ENCODE data around the gene PIP4K2C.
"Not testable (repeated sequence)": the region's sequence is repeated elsewhere in the genome, so short reads cannot be mapped to it uniquely, and the experiment has no call there.

PIP4K2C gene

DNA sequence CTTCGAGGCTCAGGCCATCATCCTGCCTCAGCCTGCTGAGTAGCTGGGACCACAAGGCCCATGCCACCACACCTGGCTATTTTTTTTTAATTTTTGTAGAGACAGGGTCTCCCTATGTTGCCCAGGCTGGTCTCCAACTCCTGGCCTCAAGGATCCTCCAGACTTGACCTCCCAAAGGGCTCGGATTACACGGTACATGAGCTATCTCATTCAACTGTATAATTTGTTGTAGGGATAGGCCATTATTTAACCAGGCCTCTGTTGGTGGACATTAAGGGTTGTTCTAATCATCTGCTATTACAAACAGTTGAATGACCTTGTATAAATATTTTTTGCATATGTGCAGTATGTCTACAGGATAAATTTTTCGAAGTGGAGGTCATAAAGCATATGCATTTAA lies 32.1 kb upstream of the PIP4K2C start:
- H3K4me3 ChIP-seq (ENCODE audit: low read depth, low read length): no peak overlapping the region

DNA sequence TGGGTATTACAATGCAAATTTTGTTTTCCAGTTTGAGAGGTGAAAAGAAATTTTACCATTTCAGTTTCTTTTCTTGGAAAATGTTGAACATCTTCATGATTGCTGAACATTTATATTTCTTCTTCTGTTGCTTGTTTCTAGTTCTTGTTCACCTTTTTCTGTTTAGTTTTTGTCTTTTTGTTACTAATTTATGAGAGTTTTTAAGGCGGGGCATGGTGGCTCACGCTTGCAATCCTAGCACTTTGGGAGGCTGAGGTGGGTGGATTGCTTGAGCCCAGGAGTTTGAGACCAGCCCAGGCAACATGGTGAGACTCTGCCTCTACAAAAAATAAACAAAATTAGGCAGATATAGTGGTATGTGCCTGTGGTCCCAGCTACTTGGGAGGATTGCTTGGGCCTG lies 30.5 kb upstream of the PIP4K2C start:
- H3K4me3 ChIP-seq (ENCODE audit: low read depth, low read length): no peak overlapping the region

DNA sequence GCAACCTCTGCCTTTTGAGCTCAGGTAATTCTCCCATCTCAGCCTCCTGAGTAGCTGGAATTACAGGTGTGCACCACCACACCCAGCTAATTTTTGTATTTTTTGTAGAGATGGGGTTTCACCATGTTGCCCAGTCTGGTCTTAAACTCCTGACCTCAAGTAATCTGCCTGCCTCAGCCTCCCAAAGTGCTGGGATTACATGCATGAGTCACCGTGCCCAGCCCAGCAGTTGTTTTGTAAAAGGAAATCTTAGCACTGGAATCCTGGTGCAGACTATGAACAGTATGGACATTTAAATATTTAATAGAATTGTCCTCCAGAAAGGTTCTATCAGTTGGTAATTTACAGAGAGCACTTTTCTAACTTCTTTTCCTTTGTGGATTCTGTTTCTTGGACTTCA lies 29.9 kb upstream of the PIP4K2C start:
- not testable (repeated sequence) for H3K4me3 ChIP-seq (ENCODE audit: low read depth, low read length)

DNA sequence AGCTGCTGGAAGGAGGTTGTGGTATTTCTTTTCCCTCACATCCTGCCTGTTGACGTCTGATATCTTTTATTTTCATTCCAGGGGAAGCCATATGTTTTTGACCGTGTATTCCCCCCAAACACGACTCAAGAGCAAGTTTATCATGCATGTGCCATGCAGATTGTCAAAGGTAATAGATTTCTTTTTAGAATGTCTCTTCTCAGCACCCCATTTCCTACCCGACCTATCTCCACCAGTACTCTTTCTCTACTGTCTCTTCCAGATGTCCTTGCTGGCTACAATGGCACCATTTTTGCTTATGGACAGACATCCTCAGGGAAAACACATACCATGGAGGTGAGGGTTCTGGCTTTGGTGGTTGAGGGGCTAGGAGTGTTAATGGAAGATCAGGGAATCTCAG lies 27.6 kb upstream of the PIP4K2C start:
- no peak overlapping the region for H3K4me3 ChIP-seq (ENCODE audit: low read depth, low read length)

DNA sequence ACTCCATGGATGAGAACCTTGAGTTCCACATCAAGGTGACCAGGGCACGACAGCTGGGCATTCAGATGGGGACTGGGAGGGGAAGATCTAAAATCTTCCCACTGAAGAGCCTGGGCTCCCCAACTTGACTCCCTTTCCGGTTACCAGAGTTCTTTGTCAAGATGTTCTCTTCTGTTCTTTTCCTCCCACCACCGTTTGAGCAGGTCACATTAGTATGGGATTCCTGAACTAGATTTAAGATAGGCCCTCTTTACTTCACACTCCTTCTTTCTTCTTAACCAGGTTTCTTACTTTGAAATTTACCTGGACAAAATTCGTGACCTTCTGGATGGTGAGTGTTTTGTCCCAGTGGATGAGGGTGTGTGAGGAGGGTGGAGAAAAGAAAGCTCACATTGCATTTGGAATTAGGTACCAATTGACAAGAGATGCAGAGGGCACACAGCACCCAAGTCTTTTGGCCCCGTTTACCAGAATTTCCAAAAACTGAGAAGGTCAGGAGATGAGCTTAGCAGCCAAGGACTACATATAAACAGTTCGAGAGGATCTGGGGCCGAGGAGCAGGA lies 26.7 kb upstream of the PIP4K2C start:
- H3K4me3 ChIP-seq (ENCODE audit: low read depth, low read length): no peak overlapping the region

DNA sequence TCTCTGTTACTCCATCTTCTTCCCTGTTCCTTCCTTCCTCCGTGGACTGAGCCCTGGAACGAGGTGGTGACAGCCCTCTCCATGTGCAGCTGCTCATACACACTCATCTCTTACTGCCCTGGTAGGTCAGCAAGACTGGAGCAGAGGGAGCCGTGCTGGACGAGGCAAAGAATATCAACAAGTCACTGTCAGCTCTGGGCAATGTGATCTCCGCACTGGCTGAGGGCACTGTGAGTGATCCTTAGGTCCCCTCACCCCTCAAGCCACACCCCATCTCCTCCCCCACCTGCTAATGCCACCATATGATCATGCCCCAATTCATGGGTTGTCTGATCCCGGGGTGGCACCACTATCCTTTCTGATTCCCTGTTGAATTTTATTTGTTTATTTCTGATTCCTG lies 22.2 kb upstream of the PIP4K2C start:
- H3K4me3 ChIP-seq (ENCODE audit: low read depth, low read length): no peak overlapping the region

DNA sequence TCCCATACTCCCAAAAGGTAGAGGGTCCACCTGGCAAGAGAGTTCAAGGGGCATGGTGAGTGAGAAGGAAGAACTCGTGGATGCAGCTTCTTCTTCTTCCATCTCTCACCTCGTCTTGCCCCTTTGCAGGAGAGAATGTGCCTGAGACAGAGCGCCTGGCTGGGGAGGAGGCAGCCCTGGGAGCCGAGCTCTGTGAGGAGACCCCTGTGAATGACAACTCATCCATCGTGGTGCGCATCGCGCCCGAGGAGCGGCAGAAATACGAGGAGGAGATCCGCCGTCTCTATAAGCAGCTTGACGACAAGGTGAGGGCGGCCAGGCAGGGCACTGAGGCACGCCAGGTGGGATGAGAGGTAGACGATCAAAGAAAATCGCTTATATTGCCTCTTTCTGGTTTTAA lies 21.1 kb upstream of the PIP4K2C start:
- H3K4me3 ChIP-seq (ENCODE audit: low read depth, low read length): no peak overlapping the region

DNA sequence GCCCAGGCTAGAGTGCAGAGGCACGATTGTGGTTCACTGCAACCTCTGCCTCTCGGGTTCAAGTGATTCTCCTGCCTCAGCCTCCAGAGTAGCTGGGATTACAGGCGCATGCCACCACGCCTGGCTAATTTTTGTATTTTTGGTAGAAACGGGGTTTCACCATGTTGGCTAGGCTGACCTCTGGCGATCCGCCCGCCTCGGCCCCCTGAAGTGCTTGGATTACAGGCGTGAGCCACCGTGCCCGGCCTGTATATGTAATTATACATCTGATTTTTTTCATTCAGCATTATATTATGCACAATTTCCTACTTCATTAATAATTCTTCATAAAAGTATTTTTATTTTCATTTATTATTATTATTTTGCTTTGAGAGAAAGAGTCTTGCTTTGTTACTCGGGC lies 20.6 kb upstream of the PIP4K2C start:
- H3K4me3 ChIP-seq (ENCODE audit: low read depth, low read length): not testable (repeated sequence)

DNA sequence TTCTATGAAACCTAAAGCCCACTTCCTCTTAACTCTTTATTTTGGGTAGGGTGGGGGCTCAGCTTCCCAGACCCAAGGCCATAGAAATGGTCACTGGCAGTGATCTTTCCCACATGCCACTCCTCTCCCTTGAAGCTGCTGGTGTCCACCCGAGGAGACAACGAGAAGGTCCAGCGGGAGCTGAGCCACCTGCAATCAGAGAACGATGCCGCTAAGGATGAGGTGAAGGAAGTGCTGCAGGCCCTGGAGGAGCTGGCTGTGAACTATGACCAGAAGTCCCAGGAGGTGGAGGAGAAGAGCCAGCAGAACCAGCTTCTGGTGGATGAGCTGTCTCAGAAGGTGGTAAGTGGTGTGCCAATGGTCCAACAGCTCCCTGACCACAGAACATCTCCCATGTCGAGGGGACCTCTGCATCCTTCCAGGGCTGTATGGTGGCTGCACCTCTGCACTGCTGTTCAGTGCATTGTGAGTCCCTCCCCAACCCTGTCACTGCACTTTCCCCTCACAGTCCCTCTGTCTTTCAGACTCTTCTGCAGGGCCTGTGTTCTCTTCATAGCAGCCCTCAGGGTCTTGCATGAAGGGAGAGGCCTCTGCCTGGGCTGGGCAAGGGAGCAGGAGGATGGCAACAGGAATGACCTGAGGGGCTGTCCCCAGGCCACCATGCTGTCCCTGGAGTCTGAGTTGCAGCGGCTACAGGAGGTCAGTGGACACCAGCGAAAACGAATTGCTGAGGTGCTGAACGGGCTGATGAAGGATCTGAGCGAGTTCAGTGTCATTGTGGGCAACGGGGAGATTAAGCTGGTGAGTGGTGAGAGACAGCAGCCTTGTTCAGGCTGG lies 18.8 kb upstream of the PIP4K2C start:
- no peak overlapping the region for H3K4me3 ChIP-seq (ENCODE audit: low read depth, low read length)

DNA sequence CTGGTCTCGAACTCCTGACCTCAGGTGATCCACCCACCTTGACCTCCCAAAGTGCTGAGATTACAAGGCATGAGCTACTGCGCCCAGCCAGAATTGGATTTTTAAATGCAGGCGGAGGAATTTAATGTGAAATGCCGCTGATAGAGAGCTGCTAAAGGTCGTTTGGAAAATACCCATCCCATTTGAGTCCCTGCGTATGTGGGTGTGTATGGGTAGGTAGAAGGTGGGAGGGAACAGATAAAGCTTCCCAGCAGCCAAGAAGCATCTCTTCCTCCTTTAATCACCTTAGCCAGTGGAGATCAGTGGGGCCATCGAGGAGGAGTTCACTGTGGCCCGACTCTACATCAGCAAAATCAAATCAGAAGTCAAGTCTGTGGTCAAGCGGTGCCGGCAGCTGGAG lies 16.2 kb upstream of the PIP4K2C start:
- H3K4me3 ChIP-seq (ENCODE audit: low read depth, low read length): no peak overlapping the region

DNA sequence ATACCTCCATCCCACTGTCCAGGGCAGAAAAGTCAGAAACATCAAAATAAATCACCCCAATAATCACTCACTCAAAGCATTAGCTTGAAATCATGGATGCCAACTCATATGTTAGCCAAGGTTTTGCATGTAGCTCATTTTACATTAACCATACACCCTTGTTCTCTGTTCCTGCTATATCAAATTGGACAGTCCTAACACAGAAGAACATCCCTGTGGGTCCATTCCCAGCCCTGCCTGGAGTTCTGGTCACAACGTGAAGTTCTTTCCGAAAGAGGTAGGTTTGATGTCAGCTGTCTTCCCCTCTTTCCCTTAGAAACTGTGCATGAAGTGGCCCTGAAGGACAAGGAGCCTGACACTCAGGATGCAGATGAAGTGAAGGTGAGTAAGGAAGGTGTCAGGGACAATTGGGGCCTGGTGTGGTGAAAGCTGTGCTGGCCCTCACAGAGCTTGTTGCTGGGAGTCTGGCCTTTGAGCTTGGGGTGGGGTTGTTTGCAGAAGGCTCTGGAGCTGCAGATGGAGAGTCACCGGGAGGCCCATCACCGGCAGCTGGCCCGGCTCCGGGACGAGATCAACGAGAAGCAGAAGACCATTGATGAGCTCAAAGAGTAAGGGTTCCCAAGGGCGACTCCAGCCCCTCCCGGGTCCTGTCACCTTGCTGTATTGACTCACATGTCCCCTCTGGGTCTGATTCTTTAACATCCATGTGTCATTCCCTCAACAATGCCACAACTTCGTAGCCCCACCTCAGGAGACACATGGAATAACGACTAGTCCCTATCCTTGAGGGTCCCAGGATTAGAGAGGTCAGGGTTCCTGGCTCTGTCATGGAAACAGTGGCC lies 15.0 kb upstream of the PIP4K2C start:
- no peak overlapping the region for H3K4me3 ChIP-seq (ENCODE audit: low read depth, low read length)

DNA sequence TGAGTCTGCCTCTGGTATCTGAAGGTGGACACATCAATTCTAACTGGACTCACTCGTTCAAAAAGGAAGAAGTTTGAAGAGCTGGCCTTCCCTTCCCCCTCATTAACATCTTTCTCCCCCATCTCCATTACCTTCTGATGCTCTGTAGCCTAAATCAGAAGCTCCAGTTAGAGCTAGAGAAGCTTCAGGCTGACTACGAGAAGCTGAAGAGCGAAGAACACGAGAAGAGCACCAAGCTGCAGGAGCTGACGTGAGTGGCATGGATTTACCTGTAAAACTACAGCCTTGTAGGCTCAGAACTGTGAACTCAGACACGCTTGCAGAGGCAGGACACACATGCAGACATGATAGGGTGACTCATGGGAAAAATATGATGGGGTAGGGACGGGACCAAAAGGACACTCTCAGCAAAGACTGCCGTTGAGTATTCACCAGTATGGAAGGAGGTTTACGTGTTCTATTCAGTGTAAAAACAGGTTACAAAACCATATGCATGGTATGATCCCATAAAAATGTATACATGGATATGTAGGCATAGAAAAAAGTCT lies 14.3 kb upstream of the PIP4K2C start:
- no peak overlapping the region for H3K4me3 ChIP-seq (ENCODE audit: low read depth, low read length)

DNA sequence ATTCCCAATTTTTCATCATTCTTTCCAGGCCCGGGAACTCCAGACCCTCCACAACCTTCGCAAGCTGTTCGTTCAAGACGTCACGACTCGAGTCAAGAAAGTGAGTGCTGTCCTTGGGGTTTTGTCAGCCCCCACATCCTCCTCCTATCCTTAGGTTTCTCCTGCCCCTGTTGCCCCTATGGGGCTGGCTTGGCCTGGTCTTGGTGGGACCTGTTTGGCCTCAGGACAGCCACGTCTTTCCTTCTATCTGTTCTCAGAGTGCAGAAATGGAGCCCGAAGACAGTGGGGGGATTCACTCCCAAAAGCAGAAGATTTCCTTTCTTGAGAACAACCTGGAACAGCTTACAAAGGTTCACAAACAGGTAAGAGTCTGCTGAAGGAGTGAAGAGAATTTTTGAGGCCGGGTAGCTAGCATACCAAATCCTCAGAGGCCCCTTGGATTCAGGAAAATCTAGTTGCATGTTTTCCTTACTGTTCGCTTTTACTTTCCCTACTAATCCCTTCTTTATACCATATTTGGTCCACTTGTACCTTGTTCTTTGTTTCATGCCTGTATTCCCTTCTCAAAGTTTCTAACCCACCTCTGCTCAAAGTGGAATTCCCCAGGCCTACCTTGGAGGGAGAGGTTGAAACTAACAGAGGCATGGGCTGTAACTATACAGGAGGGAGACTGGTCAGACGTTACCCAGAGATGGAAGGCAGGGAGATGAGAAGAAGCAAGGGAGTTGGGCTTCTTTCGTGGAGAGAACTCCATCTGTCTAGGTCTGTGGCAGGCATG lies 12.8 kb upstream of the PIP4K2C start:
- no peak overlapping the region for H3K4me3 ChIP-seq (ENCODE audit: low read depth, low read length)

DNA sequence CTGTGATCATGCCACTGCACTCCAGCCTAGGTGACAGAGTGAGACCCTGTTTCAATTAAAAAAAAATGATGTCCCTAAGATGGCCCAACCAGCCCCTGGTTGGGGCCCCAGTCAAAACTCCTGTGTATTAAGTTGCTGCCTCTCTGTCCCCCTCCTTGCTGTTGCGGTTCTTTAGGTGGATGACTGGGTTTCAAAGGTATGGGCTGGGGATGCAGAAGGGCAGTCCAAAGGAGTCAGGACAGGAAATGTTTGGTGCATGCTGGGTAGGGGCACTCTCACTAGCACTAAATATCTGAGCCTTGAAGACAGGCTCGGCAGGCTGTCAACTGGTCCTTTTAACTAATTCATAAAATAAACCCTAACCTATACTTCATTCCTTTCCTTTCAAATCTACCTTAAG lies 12.0 kb upstream of the PIP4K2C start:
- H3K4me3 ChIP-seq (ENCODE audit: low read depth, low read length): no peak overlapping the region

DNA sequence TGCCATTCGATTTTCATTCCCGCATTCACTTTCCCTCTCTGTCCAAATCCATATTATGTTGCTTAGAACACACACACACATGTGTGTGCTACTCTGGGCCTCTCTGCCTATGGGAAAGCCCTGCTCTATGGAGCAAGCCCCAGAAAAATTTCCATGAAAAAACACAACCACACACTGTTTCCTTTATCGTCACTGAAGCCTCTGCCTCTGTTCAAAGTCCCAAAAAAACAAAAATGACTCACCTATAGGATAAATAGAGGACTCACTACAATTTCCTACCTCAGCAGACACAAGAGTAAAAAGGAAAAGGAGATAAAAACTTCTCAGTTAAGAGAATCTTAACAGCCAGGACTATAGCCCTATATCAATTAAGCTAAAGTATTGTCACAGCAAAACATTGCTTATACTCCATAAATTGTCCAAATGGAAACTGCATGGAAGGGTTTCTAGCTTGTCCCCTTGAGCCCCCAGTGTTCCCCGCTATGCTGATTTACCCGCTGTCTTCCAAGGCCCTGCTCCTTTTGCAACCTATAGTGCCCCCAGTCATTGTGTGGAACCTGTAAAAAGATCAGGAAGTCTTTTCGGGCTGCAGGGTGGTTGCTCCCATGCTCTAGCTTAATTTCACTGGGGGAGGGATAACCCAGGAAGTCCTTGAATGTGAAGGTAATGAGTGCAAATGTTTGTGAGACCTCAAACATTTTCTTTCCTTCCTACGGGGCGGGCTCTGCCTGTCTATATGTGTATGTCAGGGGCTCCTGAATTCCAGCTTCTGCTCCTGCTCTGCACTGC lies 11.1 kb upstream of the PIP4K2C start:
- H3K4me3 ChIP-seq (ENCODE audit: low read depth, low read length): no peak overlapping the region

DNA sequence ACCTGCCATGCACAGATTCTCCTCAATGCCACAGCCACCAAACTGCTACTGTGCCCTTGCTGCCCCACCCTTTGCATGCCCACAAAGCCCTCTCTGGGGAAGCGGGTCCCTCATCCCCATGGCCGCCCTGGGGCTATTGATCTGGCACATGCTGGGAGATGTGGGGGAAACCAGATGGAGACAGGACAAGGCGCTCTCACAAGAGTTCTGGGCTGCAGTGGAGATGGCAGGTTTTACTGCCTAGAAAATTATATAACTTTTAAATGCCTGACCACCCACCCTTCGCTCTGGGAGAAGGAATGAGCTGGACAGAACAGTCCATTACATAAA lies 10.6 kb upstream of the PIP4K2C start:
- H3K4me3 ChIP-seq (ENCODE audit: low read depth, low read length): no peak overlapping the region

DNA sequence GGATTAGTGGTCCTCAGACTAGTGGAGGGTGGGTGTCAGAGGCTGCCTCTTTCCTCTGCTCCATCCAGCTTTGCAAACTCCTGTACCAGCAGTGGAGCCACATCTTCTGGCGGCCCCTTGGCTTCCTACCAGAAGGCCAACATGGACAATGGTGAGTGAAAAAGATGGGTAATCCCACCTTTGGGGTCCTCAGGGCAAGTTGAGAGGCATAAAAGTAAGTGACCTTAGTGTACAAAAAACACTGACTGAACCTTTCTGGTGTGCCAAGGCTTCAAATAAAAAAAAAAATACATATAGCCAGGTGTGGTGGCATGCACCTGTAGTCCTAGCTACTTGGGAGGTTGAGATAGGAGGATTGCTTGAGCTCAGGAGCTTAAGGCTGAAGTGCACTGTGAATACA lies 9.2 kb upstream of the PIP4K2C start:
- no peak overlapping the region for H3K4me3 ChIP-seq (ENCODE audit: low read depth, low read length)

DNA sequence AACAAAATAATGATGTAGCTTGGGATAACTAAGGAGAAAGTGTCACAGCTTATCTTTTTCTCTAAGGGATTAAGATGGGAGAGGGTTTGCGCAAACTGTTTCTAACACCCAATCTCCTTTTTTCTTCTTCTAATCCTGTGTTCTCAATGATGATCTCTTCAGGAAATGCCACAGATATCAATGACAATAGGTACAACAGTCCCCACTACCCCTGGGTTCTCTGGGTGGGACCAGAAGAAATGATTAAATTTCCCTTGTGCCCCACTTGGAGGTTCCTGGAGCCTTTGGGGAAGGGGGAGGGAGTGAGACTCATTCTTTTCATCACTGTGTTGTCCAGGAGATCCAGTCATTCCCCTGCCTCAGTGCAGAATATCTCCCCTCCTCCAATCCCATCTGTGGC lies 8.6 kb upstream of the PIP4K2C start:
- H3K4me3 ChIP-seq (ENCODE audit: low read depth, low read length): no peak overlapping the region

DNA sequence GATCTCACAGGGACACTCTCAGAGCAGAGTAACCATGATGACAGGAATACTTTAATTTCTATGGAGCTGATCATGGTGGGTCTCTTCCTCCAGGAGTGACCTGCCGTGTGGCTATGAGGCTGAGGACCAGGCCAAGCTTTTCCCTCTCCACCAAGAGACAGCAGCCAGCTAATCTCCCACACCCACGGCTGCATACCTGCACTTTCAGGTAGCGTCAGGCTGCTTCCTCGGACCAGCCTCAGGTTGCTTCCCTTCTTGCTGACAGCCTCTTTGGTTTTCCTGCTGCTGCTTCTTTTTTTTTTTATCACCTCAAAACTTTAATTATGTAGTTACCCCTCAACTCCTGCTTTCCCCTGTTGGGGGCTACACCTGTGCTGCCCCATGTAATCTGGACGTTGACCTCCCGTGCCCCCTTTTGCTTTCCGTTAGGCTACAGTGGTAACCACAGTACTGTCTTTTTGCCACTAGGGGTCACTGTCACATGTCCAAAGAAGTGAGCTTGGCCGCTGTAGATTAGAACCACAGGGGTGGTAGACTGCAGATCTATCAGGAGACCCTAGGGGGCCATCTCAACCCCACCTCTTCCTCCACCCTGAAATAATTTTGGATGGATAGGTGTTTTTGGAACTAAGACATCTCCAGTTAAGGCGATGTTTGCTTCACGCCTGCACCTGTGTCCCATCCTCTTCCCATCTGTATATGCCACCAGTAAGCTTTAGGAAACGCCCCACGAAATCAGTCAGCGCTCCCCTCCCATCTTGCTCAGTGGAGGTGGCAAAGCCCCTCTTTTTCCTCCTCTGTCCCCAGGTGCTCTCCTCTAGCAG lies 7.8 kb upstream of the PIP4K2C start:
- no peak overlapping the region for H3K4me3 ChIP-seq (ENCODE audit: low read depth, low read length)

Data from iPS-11a (cell line).